SH-SY5Y (cell line): ENCODE data around the gene HLX.

Source experiments
- GATA2 ChIP-seq: IDR thresholded peaks from 2 replicates; pipeline ENCODE4 v1.6.1; 2011; ENCODE audit warnings: mild to moderate bottlenecking, low read depth, low read length
- GATA3 ChIP-seq: IDR thresholded peaks from 2 replicates; pipeline ENCODE4 v1.6.1; 2011; ENCODE audit warnings: low read depth, mild to moderate bottlenecking, low read length, moderate library complexity

DNA sequence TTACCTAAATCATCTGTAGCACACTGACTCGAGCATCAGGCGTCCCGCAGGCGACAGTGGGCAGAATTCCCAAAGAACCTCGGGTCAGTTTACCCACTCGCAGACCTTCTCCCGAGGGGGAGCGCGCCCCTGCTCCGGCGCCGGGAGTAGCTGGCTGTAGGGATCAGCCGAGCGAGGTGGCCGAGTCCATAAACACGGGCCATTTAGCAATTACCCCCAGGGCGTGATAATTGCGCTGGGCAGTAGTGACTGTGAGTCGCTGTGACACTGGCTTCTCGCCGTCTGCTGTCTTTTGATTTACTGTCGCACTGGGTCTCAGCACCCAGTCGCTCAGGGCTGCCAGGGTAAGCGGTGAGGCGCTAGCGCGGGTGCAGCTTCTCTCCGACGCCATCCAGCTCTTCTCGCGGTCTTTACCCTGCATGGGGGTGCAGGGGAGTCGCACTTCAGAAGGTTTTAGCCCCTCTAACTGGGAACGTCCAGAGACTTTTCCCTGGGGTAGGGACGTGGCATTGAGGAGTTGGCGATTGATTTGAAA is 16.2 kb downstream of the HLX start:
- no peak for TF ChIP-seq GATA2
- no peak for TF ChIP-seq GATA3
